Tibial nerve (tissue), 4 donors: Measurements from ENCODE around the gene MAN2B2. TPM values are rescaled to one million over a fixed set of nuclear protein-coding genes. Genes with fewer than 3 reads are reported as not detected.

Experiments used
- DNase-seq, 2 donors: peaks; one replicate each; pipeline ENCODE4 v3.0.0-alpha.2; 2019; ENCODE audit warnings: low spot score in 2 of 2
- H3K27ac ChIP-seq, 4 donors: fragments of 200-600 bp; sonication (generic) in 3 of 4; one replicate each; pipeline ENCODE4 v1.5.1; 2017 to 2019; ENCODE audit warnings: mild to moderate bottlenecking in 1 of 4
- H3K27me3 ChIP-seq, 2 donors: fragments of 200-600 bp; sonication (generic) in 1 of 2; one replicate each; pipeline versions ENCODE4 v1.5.1 to v1.6.0; 2017 to 2019
- H3K36me3 ChIP-seq, 3 donors: fragments of 200-600 bp; sonication (generic); one replicate each; pipeline ENCODE4 v1.5.1; 2018 to 2019
- H3K4me1 ChIP-seq, 4 donors: fragments of 200-600 bp; sonication (generic) in 3 of 4; one replicate each; pipeline ENCODE4 v1.5.1; 2017 to 2019
- H3K4me3 ChIP-seq, 4 donors: fragments of 200-600 bp; sonication (generic) in 3 of 4; one replicate each; pipeline ENCODE4 v1.5.1; 2017 to 2019; ENCODE audit warnings: mild to moderate bottlenecking in 1 of 4, moderate library complexity in 1 of 4
- H3K9me3 ChIP-seq, 4 donors: fragments of 200-600 bp; sonication (generic) in 3 of 4; one replicate each; pipeline ENCODE4 v1.5.1; 2017 to 2019
- CTCF ChIP-seq, 5 experiments: fragments of 200-600 bp in 3 of 5; fragments of 450-650 bp in 2 of 5; sonication (generic) in 3 of 5; IDR thresholded peaks; one replicate each; pipeline ENCODE4 v1.5.1; 2016 to 2019; ENCODE audit warnings: antibody characterized with exemption in 5 of 5, mild to moderate bottlenecking in 3 of 5, moderate library complexity in 2 of 5
- EP300 ChIP-seq, 2 donors: sonication (generic); formaldehyde crosslinking; IDR thresholded peaks; one replicate each; pipeline ENCODE4 v1.6.1; 2017; ENCODE audit warnings: antibody characterized with exemption in 2 of 2, mild to moderate bottlenecking in 1 of 2
- POLR2A ChIP-seq, 2 donors: fragments of 450-650 bp; IDR thresholded peaks; one replicate each; pipeline ENCODE4 v1.6.1; 2017; ENCODE audit warnings: antibody characterized with exemption in 2 of 2, mild to moderate bottlenecking in 2 of 2, moderate library complexity in 2 of 2
- WGBS, 2 donors: methylation state at CpG; one replicate each; pipeline ENCODE4 v1.1.5; 2018; 5-methylcytosine and 5-hydroxymethylcytosine counted together
- total RNA-seq, 4 donors: library from RNA; depleted of rRNA; stranded (reverse); fragments of >200 nt; gene quantifications; one replicate each; pipeline ENCODE4 v1.1.0, GENCODE V29; 2016

The MAN2B2 gene
- total RNA-seq, 4 donors from 2014 or later = 33.0 to 66.3 (median 44.6) TPM

- Histone ChIP-seq H3K4me3 (no peak overlapping the region), H3K9me3 (peaks cover 0 to 31% (median 0%) of the 10 kb centered on the region in 4 donors), H3K27ac (no peak overlapping the region), H3K27me3 (no peaks in the 10 kb centered on the region), H3K36me3 (peaks cover 0 to 90% (median 18%) of the 10 kb centered on the region in 3 donors), H3K4me1 (peaks cover 0 to 11% (median 6%) of the 10 kb centered on the region in 4 donors)
- WGBS, 2 donors = 97 to 98% methylated on average over 6 of the region's 6 CpGs
- DNase-seq = no peak
- TF ChIP-seq CTCF (IDR thresholded peaks at IDR 0.05) (no peak), EP300 (IDR thresholded peaks at IDR 0.05) (no peak), POLR2A (IDR thresholded peaks at IDR 0.05) (no peak)
These were observed 5.4 kb downstream of the MAN2B2 start for GRCh38 chr4:6580353-6580752.

GRCh38 chr4:6581566-6582121 lies 6.7 kb downstream of the MAN2B2 start:
- WGBS, 2 donors = 92 to 95% methylated on average over 10 to 11 of the region's 11 CpGs
- DNase-seq = no peak
- Histone ChIP-seq H3K4me3 (no peak overlapping the region), H3K36me3 (peaks cover 0 to 99% (median 18%) of the 10 kb centered on the region in 3 donors), H3K27me3 (no peaks in the 10 kb centered on the region), H3K9me3 (peaks cover 0 to 31% (median 0%) of the 10 kb centered on the region in 4 donors), H3K27ac (no peak overlapping the region), H3K4me1 (no peaks in the 10 kb centered on the region)
- no peak for TF ChIP-seq CTCF (IDR thresholded peaks at IDR 0.05)

GRCh38 chr4:6582889-6583490 lies 8.0 kb downstream of the MAN2B2 start:
- TF ChIP-seq CTCF (IDR thresholded peaks at IDR 0.05) (no peak), POLR2A (IDR thresholded peaks at IDR 0.05) (no peak), EP300 (IDR thresholded peaks at IDR 0.05) (no peak)
- Histone ChIP-seq H3K4me1 (no peaks in the 10 kb centered on the region), H3K4me3 (no peak overlapping the region), H3K36me3 (peaks cover 0 to 96% (median 18%) of the 10 kb centered on the region in 3 donors), H3K27ac (no peak overlapping the region), H3K9me3 (peaks cover 0 to 31% (median 0%) of the 10 kb centered on the region in 4 donors), H3K27me3 (no peaks in the 10 kb centered on the region)
- DNase-seq = no peak
- 87 to 93% methylated on average over 4 of the region's 4 CpGs for WGBS, 2 donors

- no peak for DNase-seq
These were observed 9.9 kb downstream of the MAN2B2 start for GRCh38 chr4:6584865-6585264.

More at GRCh38 chr4:6584865-6585264, 9.9 kb downstream of the MAN2B2 start:
- H3K27me3 ChIP-seq = no peaks in the 10 kb centered on the region
- H3K4me3 ChIP-seq = no peak overlapping the region
- peaks cover 0 to 98% (median 9%) of the 10 kb centered on the region in 3 donors for H3K36me3 ChIP-seq
- no peak overlapping the region for H3K27ac ChIP-seq
- TF ChIP-seq CTCF (IDR thresholded peaks at IDR 0.05) = no peak
- TF ChIP-seq EP300 (IDR thresholded peaks at IDR 0.05) = no peak
- no peak for TF ChIP-seq POLR2A (IDR thresholded peaks at IDR 0.05)
- no peaks in the 10 kb centered on the region for H3K4me1 ChIP-seq
- peaks cover 0 to 31% (median 0%) of the 10 kb centered on the region in 4 donors for H3K9me3 ChIP-seq
- WGBS, 2 donors = 88 to 89% methylated on average over 7 of the region's 7 CpGs
